GM04503 (cell line): Measurements from ENCODE around the gene METAP1.
"Not testable (repeated sequence)": the region's sequence is repeated elsewhere in the genome, so short reads cannot be mapped to it uniquely, and the experiment has no call there.

Experiments used
- DNase-seq: peaks from one replicate; pipeline ENCODE4 v3.0.0-alpha.2; 2012; ENCODE audit warnings: low read depth

METAP1 gene

DNA sequence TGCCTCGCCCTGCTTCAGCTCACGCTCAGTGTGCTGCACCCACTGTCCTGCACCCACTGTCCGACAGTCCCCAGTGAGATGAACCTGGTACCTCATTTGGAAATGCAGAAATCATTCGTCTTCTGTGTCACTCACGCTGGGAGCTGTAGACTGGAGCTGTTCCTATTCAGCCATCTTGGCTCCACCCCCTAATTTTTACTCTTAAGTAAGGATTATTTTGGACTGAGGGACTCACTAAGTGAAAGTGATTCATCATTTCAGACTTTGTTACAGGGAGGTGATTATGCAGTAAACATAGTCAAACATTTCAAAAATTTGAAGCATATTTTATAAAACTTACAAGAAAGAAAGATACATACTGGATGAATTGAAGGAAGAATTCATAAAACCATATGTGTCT is 104.3 kb downstream of the METAP1 start:
- not testable (repeated sequence) for DNase-seq

GRCh38 chr4:99100876-99101275 is 105.4 kb downstream of the METAP1 start:
- DNase-seq: no peak

GRCh38 chr4:99102634-99103033 is 107.1 kb downstream of the METAP1 start:
- DNase-seq: no peak

GRCh38 chr4:99103166-99103565 is 107.6 kb downstream of the METAP1 start:
- no peak for DNase-seq

DNA sequence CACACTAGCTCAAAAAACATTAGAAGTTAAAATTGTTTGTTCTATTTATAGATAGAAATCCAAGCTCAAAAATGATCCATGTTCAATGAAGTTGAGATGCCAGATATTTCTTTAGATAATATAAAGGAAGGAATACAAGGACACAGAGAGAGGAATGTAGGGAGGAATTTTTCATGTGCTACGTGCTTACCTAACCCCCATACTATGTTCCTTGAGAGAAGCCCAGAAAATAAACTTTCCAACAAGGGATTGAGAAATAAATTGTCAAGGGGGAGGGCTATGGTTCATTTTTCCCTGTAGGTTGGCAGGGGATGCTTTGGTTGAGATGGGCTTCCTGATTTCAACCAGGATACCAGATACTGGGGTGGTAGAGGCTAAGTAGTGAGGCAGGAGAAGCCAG is 108.6 kb downstream of the METAP1 start:
- DNase-seq: no peak

DNA sequence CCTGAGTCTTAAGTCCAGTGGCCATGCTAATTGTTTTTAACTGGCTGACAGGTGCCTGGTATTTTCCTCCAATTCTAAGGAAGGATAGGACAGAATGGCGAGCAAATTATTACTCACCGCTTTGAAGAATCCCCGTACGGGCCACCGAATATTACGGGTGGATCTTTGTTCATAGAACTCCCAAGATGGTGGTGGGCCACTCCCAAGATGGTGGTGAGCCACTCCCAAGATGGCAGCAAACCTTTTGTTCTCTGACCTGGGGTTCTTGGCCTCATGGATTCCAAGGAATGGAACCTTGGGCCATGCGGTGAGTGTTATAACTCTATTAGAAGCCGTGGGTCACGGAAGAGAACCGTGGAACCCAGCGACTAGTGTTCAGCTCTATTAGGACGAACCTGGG is 113.8 kb downstream of the METAP1 start:
- not testable (repeated sequence) for DNase-seq
